Gastroesophageal sphincter (tissue), 4 donors: ENCODE data around the gene RPL12. TPM values are rescaled to one million over a fixed set of nuclear protein-coding genes. Genes with fewer than 3 reads are reported as not detected.

ENCODE experiments used
- ATAC-seq: fragments of 150-250 bp; one replicate; pipeline ENCODE4 v1.9.1; 2016; ENCODE audit warnings: mild to moderate bottlenecking, moderate library complexity
- H3K27ac ChIP-seq, 4 donors: fragments of 200-600 bp; sonication (generic) in 3 of 4; 1 replicate in 3 of 4; 2 replicates in 1 of 4; pipeline ENCODE4 v1.5.1; 2016 to 2019
- H3K27me3 ChIP-seq: fragments of 200-600 bp; sonication (generic); one replicate; pipeline ENCODE4 v1.5.1; 2019
- H3K36me3 ChIP-seq, 2 donors: fragments of 200-600 bp; sonication (generic); one replicate each; pipeline ENCODE4 v1.5.1; 2019; ENCODE audit warnings: control low read depth in 1 of 2
- H3K4me1 ChIP-seq, 3 donors: fragments of 200-600 bp; sonication (generic); 1 replicate in 2 of 3; 2 replicates in 1 of 3; pipeline ENCODE4 v1.5.1; 2016 to 2019; ENCODE audit warnings: control low read depth in 2 of 3
- H3K4me3 ChIP-seq, 2 donors: fragments of 200-600 bp; sonication (generic); one replicate each; pipeline ENCODE4 v1.5.1; 2019; ENCODE audit warnings: mild to moderate bottlenecking in 1 of 2, moderate library complexity in 1 of 2
- H3K9me3 ChIP-seq, 3 donors: fragments of 200-600 bp; sonication (generic); one replicate each; pipeline ENCODE4 v1.5.1; 2017 to 2019; ENCODE audit warnings: control low read depth in 2 of 3
- EP300 ChIP-seq: sonication (generic); formaldehyde crosslinking; IDR thresholded peaks from one replicate; pipeline ENCODE4 v1.6.1; 2017; ENCODE audit warnings: antibody characterized with exemption, mild to moderate bottlenecking
- POLR2A ChIP-seq, 2 donors: fragments of 450-650 bp; IDR thresholded peaks; one replicate each; pipeline ENCODE4 v1.6.1; 2017; ENCODE audit warnings: antibody characterized with exemption in 2 of 2, mild to moderate bottlenecking in 2 of 2, moderate library complexity in 1 of 2
- POLR2AphosphoS5 ChIP-seq: sonication (generic); formaldehyde crosslinking; IDR thresholded peaks from one replicate; pipeline ENCODE4 v1.6.1; 2017; ENCODE audit warnings: antibody characterized with exemption
- WGBS, 2 donors: methylation state at CpG; one replicate each; pipeline ENCODE4 v1.1.5; 2018; ENCODE audit warnings: low coverage in 1 of 2; 5-methylcytosine and 5-hydroxymethylcytosine counted together
- small RNA-seq, 4 donors: library from RNA; depleted of rRNA; stranded (forward); fragments of <200 nt; gene quantifications; one replicate each; pipeline ENCODE3, GENCODE V24; 2016
- total RNA-seq, 4 donors: library from RNA; depleted of rRNA; stranded (reverse); fragments of >200 nt; gene quantifications; one replicate each; pipeline ENCODE4 v1.1.0, GENCODE V29; 2016
- TF ChIP-seq, protein P1 (sequence below), 4 experiments: fragments of 200-600 bp in 2 of 4; fragments of 450-650 bp in 2 of 4; sonication (generic) in 1 of 4; IDR thresholded peaks; one replicate each; pipeline ENCODE4 v1.5.1; 2017 to 2019; ENCODE audit warnings: antibody characterized with exemption in 4 of 4, mild to moderate bottlenecking in 2 of 4, moderate library complexity in 2 of 4

The RPL12 gene
- total RNA-seq, 4 donors from 2014 or later: 879 to 2,906 (median 1,722) TPM

DNA sequence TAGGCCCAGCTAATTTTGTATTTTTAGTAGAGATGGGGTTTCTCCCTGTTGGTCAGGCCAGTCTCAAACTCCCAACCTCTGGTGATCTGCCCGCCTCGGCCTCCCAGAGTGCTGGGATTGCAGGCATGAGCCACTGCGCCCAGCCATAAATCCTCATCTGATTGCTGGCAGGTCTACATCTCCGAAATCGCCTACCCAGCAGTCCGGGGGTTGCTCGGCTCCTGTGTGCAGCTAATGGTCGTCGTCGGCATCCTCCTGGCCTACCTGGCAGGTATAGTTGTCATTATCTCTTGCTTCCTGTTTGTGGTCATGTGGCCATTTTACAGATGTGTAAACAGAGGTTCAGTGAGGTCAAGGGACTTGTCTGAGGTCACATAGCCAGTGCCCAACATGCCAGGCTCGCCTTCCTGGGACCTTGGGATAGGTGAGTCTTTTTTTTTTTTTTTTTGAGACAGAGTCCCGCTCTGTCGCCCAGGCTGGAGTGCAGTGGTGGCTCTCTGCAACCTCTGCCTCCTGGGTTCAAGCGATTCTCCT, 51.4 kb downstream of the RPL12 start:
- 92% methylated on average over 2 of the region's 14 CpGs; no CpG with 5 or more reads in 1 of the 2 donors for WGBS, 2 donors
- Histone ChIP-seq H3K36me3 (peaks cover 0 to 52% of the 10 kb centered on the region in 2 donors), H3K27ac (no peak overlapping the region), H3K4me1 (peaks cover 0 to 29% (median 9%) of the 10 kb centered on the region in 3 donors), H3K4me3 (no peak overlapping the region), H3K27me3 (no peaks in the 10 kb centered on the region), H3K9me3 (no peaks in the 10 kb centered on the region)
- ATAC-seq: no peak
- TF ChIP-seq POLR2AphosphoS5 (no peak), POLR2A (IDR thresholded peaks at IDR 0.05) (no peak), EP300 (no peak)
- TF ChIP-seq, protein P1, sequence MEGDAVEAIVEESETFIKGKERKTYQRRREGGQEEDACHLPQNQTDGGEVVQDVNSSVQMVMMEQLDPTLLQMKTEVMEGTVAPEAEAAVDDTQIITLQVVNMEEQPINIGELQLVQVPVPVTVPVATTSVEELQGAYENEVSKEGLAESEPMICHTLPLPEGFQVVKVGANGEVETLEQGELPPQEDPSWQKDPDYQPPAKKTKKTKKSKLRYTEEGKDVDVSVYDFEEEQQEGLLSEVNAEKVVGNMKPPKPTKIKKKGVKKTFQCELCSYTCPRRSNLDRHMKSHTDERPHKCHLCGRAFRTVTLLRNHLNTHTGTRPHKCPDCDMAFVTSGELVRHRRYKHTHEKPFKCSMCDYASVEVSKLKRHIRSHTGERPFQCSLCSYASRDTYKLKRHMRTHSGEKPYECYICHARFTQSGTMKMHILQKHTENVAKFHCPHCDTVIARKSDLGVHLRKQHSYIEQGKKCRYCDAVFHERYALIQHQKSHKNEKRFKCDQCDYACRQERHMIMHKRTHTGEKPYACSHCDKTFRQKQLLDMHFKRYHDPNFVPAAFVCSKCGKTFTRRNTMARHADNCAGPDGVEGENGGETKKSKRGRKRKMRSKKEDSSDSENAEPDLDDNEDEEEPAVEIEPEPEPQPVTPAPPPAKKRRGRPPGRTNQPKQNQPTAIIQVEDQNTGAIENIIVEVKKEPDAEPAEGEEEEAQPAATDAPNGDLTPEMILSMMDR (IDR thresholded peaks at IDR 0.05): no peak

DNA sequence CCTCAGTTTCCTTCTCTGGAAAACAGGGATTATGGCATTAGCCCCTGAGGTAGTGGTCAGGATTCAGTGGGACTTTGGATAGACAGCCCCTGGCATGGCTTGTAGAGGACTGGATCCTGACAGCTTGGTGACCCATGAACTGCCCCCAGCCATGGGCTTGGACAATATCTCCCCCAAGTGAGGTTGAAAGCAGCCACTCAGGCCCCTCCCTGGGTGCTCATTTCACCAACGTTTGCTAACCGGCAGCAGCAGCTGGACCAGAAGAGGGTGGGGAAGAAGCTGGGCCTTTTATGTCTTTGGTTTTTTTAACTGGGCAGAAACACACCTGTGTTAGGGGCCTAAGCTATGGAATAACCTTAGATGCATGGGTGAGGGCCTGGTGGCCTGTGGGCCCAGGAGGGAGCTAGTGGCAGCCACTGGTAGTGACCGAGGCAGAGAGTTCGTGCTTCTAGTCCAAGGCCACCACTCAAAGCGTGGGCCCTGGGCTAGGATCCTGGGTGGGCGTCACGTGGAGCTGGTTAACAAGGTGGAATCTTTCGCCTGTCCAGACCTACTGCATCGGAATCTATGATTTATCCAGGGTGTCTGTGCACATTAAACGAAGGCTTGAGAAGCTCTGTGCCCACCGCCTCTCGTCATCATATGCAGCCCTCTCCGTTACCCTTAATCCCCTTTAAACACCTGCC, 52.3 kb downstream of the RPL12 start:
- no peak for ATAC-seq
- no peaks in the 10 kb centered on the region for H3K27me3 ChIP-seq
- no peak for TF ChIP-seq POLR2AphosphoS5
- H3K36me3 ChIP-seq: peaks cover 0 to 42% of the 10 kb centered on the region in 2 donors
- peaks cover 0 to 29% (median 9%) of the 10 kb centered on the region in 3 donors for H3K4me1 ChIP-seq
- peak overlapping the region in 1 of 2 donors; percentile 97 for H3K4me3 ChIP-seq
- 20 to 100% methylated on average over 1 of the region's 13 CpGs for WGBS, 2 donors
- H3K9me3 ChIP-seq: no peaks in the 10 kb centered on the region
- no peak overlapping the region for H3K27ac ChIP-seq

DNA sequence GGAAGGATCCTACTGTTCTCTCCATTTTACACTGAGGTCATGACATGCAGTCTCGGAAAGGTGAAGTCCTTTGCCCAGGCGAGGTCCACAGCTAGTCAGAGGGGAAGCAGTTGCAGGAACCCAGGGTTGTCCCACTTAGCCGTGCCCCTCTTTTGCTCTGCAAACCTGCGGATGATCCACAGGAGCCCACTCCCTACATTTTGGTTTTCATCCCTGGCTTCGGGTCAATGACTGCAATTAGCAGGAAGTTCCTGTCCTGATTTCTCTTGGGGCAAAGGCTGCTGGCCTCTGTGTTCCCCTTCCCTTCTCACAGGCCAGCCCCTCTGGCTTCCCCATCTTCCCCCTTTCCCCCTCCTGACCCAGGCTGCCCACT, 52.9 kb downstream of the RPL12 start:
- no peak for ATAC-seq
- WGBS, 2 donors: 33 to 55% methylated on average over 4 to 5 of the region's 5 CpGs
- Histone ChIP-seq H3K36me3 (peaks cover 0 to 36% of the 10 kb centered on the region in 2 donors), H3K27ac (peak overlapping the region in 3 of 4 donors; percentile 87 to 99 (median 94)), H3K4me3 (peak overlapping the region; percentile 65 to 97), H3K4me1 (peaks cover 0 to 29% (median 9%) of the 10 kb centered on the region in 3 donors), H3K9me3 (no peaks in the 10 kb centered on the region), H3K27me3 (no peaks in the 10 kb centered on the region)
- TF ChIP-seq, protein P1 (IDR thresholded peaks at IDR 0.05): no peak
- no peak for TF ChIP-seq POLR2AphosphoS5
- no peak for TF ChIP-seq EP300
- no peak for TF ChIP-seq POLR2A (IDR thresholded peaks at IDR 0.05)

Small RNA genes lying within 50 kb of the gene (small RNA-seq; reads per million reads assigned to genes)
- gene RF00019: 0 reads per million in 4 donors
- 103 to 187 (median 121) reads per million in 4 donors for gene SNORA65

Other genes with a start within 250 kb of the RPL12 start
- gene GARNL3, start 186.6 kb downstream of the RPL12 start, total RNA-seq: 10 to 100 TPM in 2 of 4 donors, 1 to 10 TPM in 2; 4.7 to 29.3 (median 11.3) TPM
- 10 to 100 TPM; 23.7 to 40.2 (median 29.8) TPM for gene SLC2A8, start 54.2 kb downstream of the RPL12 start, total RNA-seq
- 10 to 100 TPM in 3 of 4 donors, 1 to 10 TPM in 1; 5.3 to 16.3 (median 12.7) TPM for gene ZNF79, start 27.0 kb downstream of the RPL12 start, total RNA-seq
- gene LRSAM1, start 104 bp upstream of the RPL12 start, total RNA-seq: 10 to 100 TPM; 15.5 to 26.5 (median 20.2) TPM
- 10 to 100 TPM; 25.7 to 47.0 (median 33.1) TPM for gene STXBP1, start 160.9 kb upstream of the RPL12 start, total RNA-seq